ENCODE measurements around the gene CNTN1. TPM values are rescaled to one million over a fixed set of nuclear protein-coding genes. Genes with fewer than 3 reads are reported as not detected.

The CNTN1 gene
- total RNA-seq, 1 experiment from 2014 or later, result 3.0 TPM

GRCh38 chr12:40864891-40865290 is 172.7 kb downstream of the CNTN1 start:
- POLR2A ChIA-PET, result no interaction called here
- no peaks in the 10 kb centered on the region for H4K20me1 ChIP-seq (ENCODE audit: insufficient read depth)
- no peak overlapping the region for H3K4me2 ChIP-seq (ENCODE audit: low read length)
- no peak overlapping the region for H2AFZ ChIP-seq (ENCODE audit: low read depth, low read length, poor library complexity, severe bottlenecking)
- intact Hi-C loops (cut with micrococcal nuclease), result no loop called here
- H3K9me2 ChIP-seq (ENCODE audit: insufficient read depth), result no peaks in the 10 kb centered on the region
- no peaks in the 10 kb centered on the region for H3K27me3 ChIP-seq (ENCODE audit: insufficient read depth, low read length)
- H3K4me3 ChIP-seq (replicated peaks in 1 of 2; ENCODE audit: low read depth in 1 of 2, low read length in 2 of 2), result no peak overlapping the region
- ATAC-seq (no peak), DNase-seq (ENCODE audit: low read depth, low spot score) (no peak)
- TF ChIP-seq FOSL1 (IDR thresholded peaks at IDR 0.05; ENCODE audit: low read depth), result no peak
- TF ChIP-seq YY1 (IDR thresholded peaks at IDR 0.05; ENCODE audit: extremely low read depth, insufficient replicate concordance, low read depth, low read length), result no peak
- no peak for TF ChIP-seq SIN3A (IDR thresholded peaks at IDR 0.05; ENCODE audit: low read depth)
- no peak for TF ChIP-seq POLR2AphosphoS5 (IDR thresholded peaks at IDR 0.05; ENCODE audit: low read depth, low read length)
- no peak for TF ChIP-seq ZNF274 (IDR thresholded peaks at IDR 0.05; ENCODE audit: low read depth, low read length)
- no peak for TF ChIP-seq CTCF (IDR thresholded peaks at IDR 0.05 in 2 of 3, conservative IDR thresholded peaks at IDR 0.05 in 1 of 3; ENCODE audit: borderline replicate concordance in 1 of 3, insufficient read depth in 1 of 3, low read depth in 2 of 3, low read length in 2 of 3)
- TF ChIP-seq TCF7L2 (IDR thresholded peaks at IDR 0.05; ENCODE audit: borderline replicate concordance, extremely low read depth, insufficient read depth, insufficient read length), result no peak
- no peak for TF ChIP-seq SP1 (IDR thresholded peaks at IDR 0.05; ENCODE audit: low read depth)
- TF ChIP-seq, protein P1, sequence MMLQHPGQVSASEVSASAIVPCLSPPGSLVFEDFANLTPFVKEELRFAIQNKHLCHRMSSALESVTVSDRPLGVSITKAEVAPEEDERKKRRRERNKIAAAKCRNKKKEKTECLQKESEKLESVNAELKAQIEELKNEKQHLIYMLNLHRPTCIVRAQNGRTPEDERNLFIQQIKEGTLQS (IDR thresholded peaks at IDR 0.05), result no peak
- no peak for TF ChIP-seq JUND (IDR thresholded peaks at IDR 0.05)
- TF ChIP-seq ZFX (IDR thresholded peaks at IDR 0.05), result no peak
- no peak for TF ChIP-seq ELF1 (IDR thresholded peaks at IDR 0.05; ENCODE audit: borderline replicate concordance, low read depth)
- no peaks in the 10 kb centered on the region for H3K79me2 ChIP-seq (ENCODE audit: insufficient read depth, low read length)
- no peaks in the 10 kb centered on the region for H3K36me3 ChIP-seq (ENCODE audit: control insufficient read depth in 1 of 2, insufficient read depth in 2 of 2, low read length in 2 of 2)
- H3K9ac ChIP-seq (ENCODE audit: low read length), result no peak overlapping the region
- H3K27ac ChIP-seq (ENCODE audit: low read depth, low read length), result no peak overlapping the region
- RAD21 ChIA-PET (ENCODE audit: low non-redundant PET in 1 of 2, low total read pairs in 2 of 2, uncharacterized antibody in 2 of 2, unreplicated experiment in 2 of 2), result no interaction called here
- no peaks in the 10 kb centered on the region for H3K9me3 ChIP-seq (ENCODE audit: control insufficient read depth in 1 of 2, insufficient read depth in 1 of 2, low read depth in 1 of 2, low read length in 2 of 2)
- CTCF ChIA-PET, result no interaction called here
- H3K4me1 ChIP-seq (ENCODE audit: control insufficient read depth in 1 of 2, insufficient read depth in 2 of 2, low read length in 2 of 2), result no peaks in the 10 kb centered on the region
- BruUV-seq (replicated peaks), result no TSS peak

Data from HCT116 (cell line).